Left kidney (tissue), 2 donors: ENCODE results near the gene SLC43A2. TPM values are rescaled to one million over a fixed set of nuclear protein-coding genes. Genes with fewer than 3 reads are reported as not detected.
"Not testable (repeated sequence)": the region's sequence is repeated elsewhere in the genome, so short reads cannot be mapped to it uniquely, and the experiment has no call there.

Experiments used
- DNase-seq: peaks from one replicate; pipeline ENCODE4 v3.0.0-alpha.2; 2013
- polyA plus RNA-seq: library from polyadenylated mRNA; unstranded; fragments of 120-200 nt; gene quantifications from one replicate; pipeline ENCODE4 v1.2.1, GENCODE V29; 2013; ENCODE audit not compliant: insufficient read length

The SLC43A2 gene
- polyA plus RNA-seq, 1 donor, result 27.1 TPM

DNA sequence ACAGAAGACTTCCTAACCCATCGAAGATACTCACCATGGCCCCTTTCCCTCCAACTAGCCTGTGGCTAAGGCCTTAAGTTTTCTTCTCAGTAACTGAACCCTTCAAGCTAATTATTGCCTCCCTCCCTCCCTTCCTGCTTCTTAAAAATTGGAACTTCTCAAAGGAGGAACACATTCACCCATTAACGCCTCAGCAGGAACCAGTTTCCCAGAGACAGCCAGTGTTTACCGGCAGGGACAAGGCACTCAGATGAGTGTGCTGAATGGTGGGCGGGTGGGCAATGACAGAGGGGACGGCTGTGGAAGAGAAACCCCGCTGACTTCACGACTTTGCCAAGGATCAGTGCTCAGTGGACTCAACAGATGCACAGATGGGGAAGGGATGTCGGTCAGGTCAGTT, 86.3 kb downstream of the SLC43A2 start:
- no peak for DNase-seq

DNA sequence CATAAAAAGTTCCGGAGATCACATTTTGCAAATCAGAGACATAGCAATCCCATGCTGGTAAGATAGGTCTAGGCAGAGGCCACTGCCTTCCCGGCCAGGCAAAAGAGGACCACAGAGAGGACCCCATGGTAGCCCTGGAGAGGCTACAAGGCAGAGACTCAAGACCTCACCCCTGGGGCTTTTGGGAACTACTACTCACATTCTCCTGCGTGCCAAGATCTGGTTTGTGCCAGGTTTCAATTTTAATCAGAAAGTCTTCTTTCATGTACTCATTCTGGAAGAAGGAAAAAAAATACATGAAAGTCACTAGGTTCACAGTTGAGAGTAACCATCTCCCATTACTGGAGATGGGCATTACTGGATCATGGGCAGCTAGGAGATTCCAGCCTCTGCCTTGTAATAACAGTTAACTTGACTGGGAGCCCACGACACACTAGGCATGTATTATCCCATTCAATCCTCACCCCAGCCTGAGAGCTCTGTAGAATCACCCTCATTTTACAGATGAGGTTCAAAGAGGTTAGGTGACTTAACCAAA, 87.2 kb downstream of the SLC43A2 start:
- no peak for DNase-seq

GRCh38 chr17:1539811-1540210, 88.8 kb downstream of the SLC43A2 start:
- no peak for DNase-seq

DNA sequence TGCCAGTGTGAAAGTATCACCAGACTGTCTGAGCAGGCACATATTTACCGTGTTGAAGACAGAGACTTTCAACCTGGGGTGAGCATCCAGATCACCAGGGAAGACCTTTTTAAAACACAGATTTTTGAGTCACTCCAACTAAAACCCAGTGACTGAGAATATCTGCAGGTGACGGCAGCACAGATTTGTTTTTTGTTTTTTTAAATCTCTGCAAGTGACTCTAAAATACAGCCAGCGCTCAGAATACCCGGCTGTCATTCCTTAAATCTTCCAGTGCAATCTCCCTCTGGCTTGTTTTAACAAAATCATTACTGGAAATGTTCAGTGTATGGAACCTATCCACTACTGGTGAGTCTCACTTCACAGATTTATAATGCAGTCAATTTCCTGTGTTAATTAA, 92.9 kb downstream of the SLC43A2 start:
- no peak for DNase-seq

- no peak for DNase-seq
These were observed 94.8 kb downstream of the SLC43A2 start for GRCh38 chr17:1533661-1534325.

DNA sequence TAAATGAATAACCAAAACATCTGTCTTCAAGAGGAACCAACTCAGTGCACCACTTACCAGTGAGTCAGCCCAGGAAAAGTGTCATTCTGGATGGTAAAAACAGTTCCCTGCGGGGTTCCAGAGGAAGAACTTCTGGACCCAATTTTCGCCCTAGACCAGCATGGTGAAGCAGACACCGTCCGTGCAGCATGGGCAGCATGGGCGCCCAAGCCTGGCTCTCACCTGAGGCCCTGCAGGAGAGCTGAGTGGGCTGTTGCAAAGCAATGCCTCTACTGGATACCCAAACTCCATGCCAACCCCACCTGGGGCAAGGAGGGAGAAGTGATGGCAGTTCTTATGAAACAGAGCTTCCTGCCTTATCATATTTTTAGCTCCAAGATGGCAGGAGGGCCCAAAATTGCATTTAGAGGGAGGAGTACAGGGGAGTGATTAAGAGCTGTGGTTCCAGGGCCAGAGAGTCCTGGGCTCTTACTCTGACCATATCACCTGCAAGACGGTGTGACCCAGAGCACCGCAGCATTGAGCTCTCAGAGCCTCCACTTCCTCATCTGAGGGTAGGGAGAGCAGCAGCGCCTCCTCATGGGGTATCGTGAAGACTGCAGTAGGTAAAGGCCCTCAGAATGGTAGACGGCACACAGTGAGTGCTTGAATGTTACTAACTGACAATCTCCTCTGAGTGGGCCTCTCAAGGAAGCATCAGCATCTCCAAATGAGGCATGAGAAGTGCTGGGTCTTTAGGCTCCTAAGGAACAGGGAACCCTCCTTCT, 95.6 kb downstream of the SLC43A2 start:
- no peak for DNase-seq

GRCh38 chr17:1529863-1530262, 98.8 kb downstream of the SLC43A2 start:
- no peak for DNase-seq

GRCh38 chr17:1526876-1527275, 101.8 kb downstream of the SLC43A2 start:
- not testable (repeated sequence) for DNase-seq

DNA sequence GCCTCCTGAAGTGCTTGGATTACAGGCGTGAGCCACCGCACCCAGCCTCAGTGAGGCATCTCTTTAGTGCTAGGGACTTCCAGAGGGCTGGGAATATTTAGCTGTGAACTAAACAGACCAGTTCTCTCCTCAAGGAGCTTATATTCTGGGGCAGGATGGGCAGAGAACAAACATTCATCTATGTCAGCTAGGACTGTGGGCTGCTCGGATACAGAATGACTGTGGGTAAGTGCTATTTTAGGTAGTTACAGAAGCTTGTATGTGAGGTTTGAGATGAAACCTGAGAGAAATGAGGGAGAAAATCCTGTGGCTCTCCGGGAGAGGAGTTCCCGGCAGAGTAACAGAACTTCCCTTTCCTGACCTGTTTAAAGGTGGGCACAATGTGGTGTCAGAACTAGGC, 106.0 kb downstream of the SLC43A2 start:
- no peak for DNase-seq

GRCh38 chr17:1521086-1521640, 107.5 kb downstream of the SLC43A2 start:
- no peak for DNase-seq

- DNase-seq, result no peak
These were observed 109.0 kb downstream of the SLC43A2 start for GRCh38 chr17:1519678-1520077.

Other genes with a start within 250 kb of the SLC43A2 start
- gene YWHAE, start 228.6 kb downstream of the SLC43A2 start, polyA plus RNA-seq, result 1,129 TPM
- 62.2 TPM for gene CRK, start 172.6 kb downstream of the SLC43A2 start, polyA plus RNA-seq
- gene MYO1C, start 136.1 kb downstream of the SLC43A2 start, polyA plus RNA-seq, result 61.1 TPM
- gene INPP5K, start 112.2 kb downstream of the SLC43A2 start, polyA plus RNA-seq, result 19.0 TPM
- gene PITPNA, start 66.0 kb downstream of the SLC43A2 start, polyA plus RNA-seq, result 87.8 TPM
- 6.3 TPM for gene SCARF1, start 16.9 kb upstream of the SLC43A2 start, polyA plus RNA-seq
- gene RILP, start 21.0 kb upstream of the SLC43A2 start, polyA plus RNA-seq, result 2.8 TPM
- 360 TPM for gene PRPF8, start 56.0 kb upstream of the SLC43A2 start, polyA plus RNA-seq
- 6.7 TPM for gene TLCD2, start 81.5 kb upstream of the SLC43A2 start, polyA plus RNA-seq
- 14.4 TPM for gene WDR81, start 95.9 kb upstream of the SLC43A2 start, polyA plus RNA-seq
- gene SERPINF2, start 114.0 kb upstream of the SLC43A2 start, polyA plus RNA-seq, result 68.8 TPM
- 169 TPM for gene SERPINF1, start 133.2 kb upstream of the SLC43A2 start, polyA plus RNA-seq
- 22.3 TPM for gene SMYD4, start 201.1 kb upstream of the SLC43A2 start, polyA plus RNA-seq
- gene RPA1, start 201.2 kb upstream of the SLC43A2 start, polyA plus RNA-seq, result 127 TPM